G401.6 (cell line): Measurements from ENCODE around the gene SYT15.
"Not testable (repeated sequence)": the region's sequence is repeated elsewhere in the genome, so short reads cannot be mapped to it uniquely, and the experiment has no call there.

Experiments
- FAIRE-seq: peaks from 2 replicates; lab custom pipeline; 2012; peaks lifted over from hg19 to GRCh38; lab: Jason Lieb, UNC

Gene SYT15

GRCh38 chr10:46578474-46579178 is at the start of gene SYT15:
Gene SYT15, plus strand, starts transcription at chr10:46579128. Its CDS starts 41 bp downstream, at chr10:46579169.
- FAIRE-seq, result not testable (repeated sequence)

GRCh38 chr10:46529742-46530141 is 49.2 kb upstream of the SYT15 start:
- FAIRE-seq, result not testable (repeated sequence)

- no peak for FAIRE-seq
Observed at GRCh38 chr10:46530249-46531186, 48.4 kb upstream of the SYT15 start.

- FAIRE-seq, result not testable (repeated sequence)
Observed at GRCh38 chr10:46532256-46532655, 46.7 kb upstream of the SYT15 start.

GRCh38 chr10:46534828-46535524 is 44.0 kb upstream of the SYT15 start:
- no peak for FAIRE-seq

- no peak for FAIRE-seq
Observed at GRCh38 chr10:46536171-46536570, 42.8 kb upstream of the SYT15 start.

GRCh38 chr10:46536781-46537180 is 42.1 kb upstream of the SYT15 start:
- no peak for FAIRE-seq

GRCh38 chr10:46537309-46537708 is 41.6 kb upstream of the SYT15 start:
- no peak for FAIRE-seq

GRCh38 chr10:46538155-46538554 is 40.8 kb upstream of the SYT15 start:
- FAIRE-seq, result no peak

- no peak for FAIRE-seq
Observed at GRCh38 chr10:46538717-46539426, 40.1 kb upstream of the SYT15 start.

GRCh38 chr10:46539596-46540411 is 39.1 kb upstream of the SYT15 start:
- no peak for FAIRE-seq

GRCh38 chr10:46540412-46541016 is 38.4 kb upstream of the SYT15 start:
- no peak for FAIRE-seq

- FAIRE-seq, result no peak
Observed at GRCh38 chr10:46541017-46541661, 37.8 kb upstream of the SYT15 start.

- FAIRE-seq, result no peak
Observed at GRCh38 chr10:46541735-46542566, 37.0 kb upstream of the SYT15 start.

- FAIRE-seq, result no peak
Observed at GRCh38 chr10:46542567-46543465, 36.1 kb upstream of the SYT15 start.

GRCh38 chr10:46543466-46544377 is 35.2 kb upstream of the SYT15 start:
- FAIRE-seq, result no peak
